ENCODE measurements around the gene DAAM1. TPM values are rescaled to one million over a fixed set of nuclear protein-coding genes. Genes with fewer than 3 reads are reported as not detected.

The DAAM1 gene
- total RNA-seq, 6 experiments from 2014 or later: 7.5 to 12.2 (median 8.6) TPM

- TF ChIP-seq CTCF (IDR thresholded peaks at IDR 0.05): no peak
- no peak for DNase-seq
- H3K36me3 Mint-ChIP-seq (ENCODE audit: low read depth): 0 out of 2 replicates have a peak, but pooled peaks cover 5% of the 10 kb centered on the region
- no peak overlapping the region for H3K4me3 Mint-ChIP-seq
- no peak overlapping the region for H3K27ac Mint-ChIP-seq
- H3K4me1 Mint-ChIP-seq (ENCODE audit: low read depth): peaks cover 13% of the 10 kb centered on the region
- H3K9me3 Mint-ChIP-seq: no peaks in the 10 kb centered on the region
- H3K27me3 Mint-ChIP-seq (ENCODE audit: insufficient read depth): no peaks in the 10 kb centered on the region; the same call in 1 of the 2 replicates
Measured at GRCh38 chr14:59240356-59240755, 51.9 kb downstream of the DAAM1 start.

GRCh38 chr14:59241121-59241520 is 52.7 kb downstream of the DAAM1 start:
- Mint-ChIP-seq H3K36me3 (ENCODE audit: low read depth) (peaks cover 7% of the 10 kb centered on the region; the same call in 1 of the 2 replicates), H3K27me3 (ENCODE audit: insufficient read depth) (no peaks in the 10 kb centered on the region; the same call in 1 of the 2 replicates), H3K4me1 (ENCODE audit: low read depth) (peaks cover 19% of the 10 kb centered on the region), H3K27ac (no peak overlapping the region), H3K9me3 (no peaks in the 10 kb centered on the region), H3K4me3 (no peak overlapping the region)
- TF ChIP-seq CTCF (IDR thresholded peaks at IDR 0.05): no peak
- DNase-seq: no peak

- Mint-ChIP-seq H3K4me3 (no peak overlapping the region), H3K9me3 (no peaks in the 10 kb centered on the region), H3K4me1 (ENCODE audit: low read depth) (peaks cover 31% of the 10 kb centered on the region), H3K27ac (no peak overlapping the region), H3K27me3 (ENCODE audit: insufficient read depth) (no peaks in the 10 kb centered on the region; the same call in 1 of the 2 replicates), H3K36me3 (ENCODE audit: low read depth) (peaks cover 10% of the 10 kb centered on the region; the same call in 1 of the 2 replicates)
- TF ChIP-seq CTCF (IDR thresholded peaks at IDR 0.05): no peak
- no peak for DNase-seq
Measured at GRCh38 chr14:59243174-59243573, 54.7 kb downstream of the DAAM1 start.

GRCh38 chr14:59244581-59244980 is 56.1 kb downstream of the DAAM1 start:
- no peaks in the 10 kb centered on the region; the same call in 1 of the 2 replicates for H3K27me3 Mint-ChIP-seq (ENCODE audit: insufficient read depth)
- H3K4me1 Mint-ChIP-seq (ENCODE audit: low read depth): peaks cover 33% of the 10 kb centered on the region
- H3K9me3 Mint-ChIP-seq: no peaks in the 10 kb centered on the region
- DNase-seq: no peak
- peaks cover 10% of the 10 kb centered on the region; the same call in 1 of the 2 replicates for H3K36me3 Mint-ChIP-seq (ENCODE audit: low read depth)
- H3K4me3 Mint-ChIP-seq: no peak overlapping the region
- H3K27ac Mint-ChIP-seq: no peak overlapping the region
- no peak for TF ChIP-seq CTCF (IDR thresholded peaks at IDR 0.05)

GRCh38 chr14:59245809-59246295 is 57.4 kb downstream of the DAAM1 start:
- Mint-ChIP-seq H3K9me3 (no peaks in the 10 kb centered on the region), H3K36me3 (ENCODE audit: low read depth) (peaks cover 10% of the 10 kb centered on the region; the same call in 1 of the 2 replicates), H3K27me3 (ENCODE audit: insufficient read depth) (no peaks in the 10 kb centered on the region; the same call in 1 of the 2 replicates), H3K4me1 (ENCODE audit: low read depth) (peaks cover 33% of the 10 kb centered on the region), H3K4me3 (no peak overlapping the region), H3K27ac (no peak overlapping the region)
- DNase-seq: no peak
- TF ChIP-seq CTCF (IDR thresholded peaks at IDR 0.05): no peak
